Measurements from ENCODE around the gene GTF3C5. TPM values are rescaled to one million over a fixed set of nuclear protein-coding genes. Genes with fewer than 3 reads are reported as not detected.

GTF3C5 gene
- total RNA-seq, 1 experiment from 2014 or later = 104 TPM

GRCh38 chr9:133002147-133003070, 28.4 kb upstream of the GTF3C5 start:
- ATAC-seq = no peak
- H3K27me3 Mint-ChIP-seq (ENCODE audit: low read depth) = peaks cover 77% of the 10 kb centered on the region
- no peaks in the 10 kb centered on the region for H3K36me3 Mint-ChIP-seq
- TF ChIP-seq ZBTB21 (CRISPR knock-in tag; IDR thresholded peaks at IDR 0.05; ENCODE audit: borderline replicate concordance) (no peak), ETV6 (CRISPR knock-in tag; IDR thresholded peaks at IDR 0.05) (no peak), ZNF317 (CRISPR knock-in tag; IDR thresholded peaks at IDR 0.05; ENCODE audit: borderline replicate concordance, low read depth) (no peak), RORB (CRISPR knock-in tag; IDR thresholded peaks at IDR 0.05) (no peak), ZNF416 (CRISPR knock-in tag; IDR thresholded peaks at IDR 0.05) (no peak), NFYB (CRISPR knock-in tag; conservative IDR thresholded peaks at IDR 0.05; ENCODE audit: low read depth) (no peak), FOXP4 (CRISPR knock-in tag; IDR thresholded peaks at IDR 0.05) (no peak), ZNF423 (CRISPR knock-in tag; IDR thresholded peaks at IDR 0.05) (no peak), AFF4 (CRISPR knock-in tag; IDR thresholded peaks at IDR 0.05; ENCODE audit: borderline replicate concordance) (no peak)
- peaks cover 4% of the 10 kb centered on the region; the same call in 1 of the 2 replicates for H3K9me3 Mint-ChIP-seq
- no peak overlapping the region for H3K4me3 Mint-ChIP-seq
- ChIA-PET POLR2A (interaction anchor here (0.5 to 1.1 kb wide), 4 partner anchors 17 to 149 kb away, joined by 3 to 5 read pairs (median 3); partner anchors contain the start of gene GTF3C5), CTCF (interaction anchor here (0.6 to 4.2 kb wide), 10 partner anchors 8 to 145 kb away, joined by 3 to 60 read pairs (median 8); partner anchors contain the start of genes GFI1B and GTF3C5)
- H3K4me1 Mint-ChIP-seq = peaks cover 38% of the 10 kb centered on the region
- H3K27ac Mint-ChIP-seq = no peak overlapping the region
- DNase-seq (ENCODE audit: low spot score) = peak; percentile 12

GRCh38 chr9:133003071-133003461, 27.7 kb upstream of the GTF3C5 start:
- POLR2A ChIA-PET = interaction anchor here (0.8 to 1.1 kb wide), 3 partner anchors 17 to 28 kb away, joined by 3 read pairs; partner anchors contain the start of gene GTF3C5
- Mint-ChIP-seq H3K27ac (no peak overlapping the region), H3K9me3 (peaks cover 4% of the 10 kb centered on the region; the same call in 1 of the 2 replicates), H3K27me3 (ENCODE audit: low read depth) (peaks cover 82% of the 10 kb centered on the region), H3K4me3 (no peak overlapping the region), H3K4me1 (peaks cover 38% of the 10 kb centered on the region), H3K36me3 (no peaks in the 10 kb centered on the region)
- no peak for TF ChIP-seq ERG (CRISPR knock-in tag; IDR thresholded peaks at IDR 0.05)
- TF ChIP-seq ZNF512 (CRISPR knock-in tag; IDR thresholded peaks at IDR 0.05; ENCODE audit: borderline replicate concordance) = no peak
- no peak for TF ChIP-seq ATF6 (CRISPR knock-in tag; IDR thresholded peaks at IDR 0.05)
- no peak for TF ChIP-seq ZSCAN18 (CRISPR knock-in tag; IDR thresholded peaks at IDR 0.05)
- 0 out of 2 replicates have a peak, but pooled peaks have one; percentile 49 for TF ChIP-seq KAT7 (CRISPR knock-in tag; IDR thresholded peaks at IDR 0.05; ENCODE audit: borderline replicate concordance)
- TF ChIP-seq NR3C1 (CRISPR knock-in tag; conservative IDR thresholded peaks at IDR 0.05; ENCODE audit: low read depth) = no peak
- ATAC-seq (no peak), DNase-seq (ENCODE audit: low spot score) (peak; percentile 12)
- CTCF ChIA-PET = interaction anchor here (0.6 to 4.2 kb wide), 9 partner anchors 9 to 145 kb away, joined by 3 to 60 read pairs (median 7); partner anchors contain the start of genes GFI1B and GTF3C5

Data from WTC11 (cell line).